Keratinocyte (primary cell): ENCODE data around the gene PRR9. TPM values are rescaled to one million over a fixed set of nuclear protein-coding genes. Genes with fewer than 3 reads are reported as not detected.

Experiments
- DNase-seq: peaks from one replicate; pipeline ENCODE4 v3.0.0-alpha.2; 2011; ENCODE audit warnings: low read depth, missing footprints, low spot score
- FAIRE-seq: peaks from 2 replicates; lab custom pipeline; 2011; peaks lifted over from hg19 to GRCh38; lab: Jason Lieb, UNC
- H2AFZ ChIP-seq: 2 replicates; pipeline ENCODE4 v1.6.0; 2012; ENCODE audit warnings: low read length, control low read depth, inconsistent platforms; ENCODE audit not compliant: control insufficient read depth
- H3K27ac ChIP-seq: 2 replicates; pipeline ENCODE4 v1.5.1; 2011; ENCODE audit warnings: low read length; ENCODE audit not compliant: control insufficient read depth, insufficient read depth
- H3K27me3 ChIP-seq: 3 replicates; pipeline ENCODE4 v1.6.0; 2011; ENCODE audit warnings: low read length; ENCODE audit not compliant: control insufficient read depth, insufficient read depth; ENCODE audit errors: extremely low read depth
- H3K36me3 ChIP-seq, 2 experiments: 2 replicates in 1 of 2; 3 replicates in 1 of 2; pipeline ENCODE4 v1.5.1; 2011; ENCODE audit warnings: low read length in 2 of 2, mild to moderate bottlenecking in 1 of 2; ENCODE audit not compliant: control insufficient read depth in 2 of 2, insufficient read depth in 2 of 2; ENCODE audit errors: extremely low read depth in 1 of 2
- H3K4me1 ChIP-seq: 3 replicates; pipeline ENCODE4 v1.5.1; 2011; ENCODE audit warnings: low read length; ENCODE audit not compliant: control insufficient read depth, insufficient read depth; ENCODE audit errors: extremely low read depth
- H3K4me2 ChIP-seq: 3 replicates; pipeline ENCODE4 v1.6.0; 2011; ENCODE audit warnings: low read depth, low read length; ENCODE audit not compliant: control insufficient read depth, insufficient read depth; ENCODE audit errors: extremely low read depth
- H3K4me3 ChIP-seq, 3 experiments: fragments of 200-600 bp in 1 of 3; sonication (generic) in 1 of 3; 2 replicates in 2 of 3; 3 replicates in 1 of 3; pipeline ENCODE4 v1.5.1; 2011 to 2016; ENCODE audit warnings: low read length in 3 of 3, mild to moderate bottlenecking in 3 of 3, control low read depth in 2 of 3, inconsistent platforms in 1 of 3, low read depth in 1 of 3, mixed read lengths in 1 of 3, mixed run types in 1 of 3, moderate library complexity in 1 of 3; ENCODE audit not compliant: control insufficient read depth in 2 of 3, insufficient read depth in 2 of 3; ENCODE audit errors: extremely low read depth in 1 of 3
- H3K79me2 ChIP-seq: 2 replicates; pipeline ENCODE4 v1.6.0; 2012; ENCODE audit warnings: low read length; ENCODE audit not compliant: control insufficient read depth, insufficient read depth
- H3K9ac ChIP-seq: 3 replicates; pipeline ENCODE4 v1.6.0; 2011; ENCODE audit warnings: low read length; ENCODE audit not compliant: control insufficient read depth, insufficient read depth; ENCODE audit errors: extremely low read depth
- H3K9me1 ChIP-seq: 3 replicates; pipeline ENCODE4 v1.6.0; 2011; ENCODE audit warnings: low read length; ENCODE audit not compliant: control insufficient read depth, insufficient read depth; ENCODE audit errors: extremely low read depth
- H3K9me3 ChIP-seq: 2 replicates; pipeline ENCODE4 v1.5.1; 2012; ENCODE audit warnings: low read depth, low read length; ENCODE audit not compliant: control insufficient read depth
- H4K20me1 ChIP-seq: 3 replicates; pipeline ENCODE4 v1.6.0; 2011; ENCODE audit warnings: low read length; ENCODE audit not compliant: control insufficient read depth, insufficient read depth; ENCODE audit errors: extremely low read depth
- CTCF ChIP-seq, 3 experiments: IDR thresholded peaks in 1 of 3; conservative IDR thresholded peaks in 1 of 3; optimal IDR thresholded peaks in 1 of 3; 2 replicates in 2 of 3; 3 replicates in 1 of 3; pipeline versions ENCODE3 to v1.5.1; 2011; ENCODE audit warnings: low read length in 3 of 3, mild to moderate bottlenecking in 3 of 3, moderate library complexity in 2 of 3, control low read depth in 1 of 3, inconsistent platforms in 1 of 3; ENCODE audit not compliant: insufficient read depth in 2 of 3; ENCODE audit errors: extremely low read depth in 1 of 3
- EZH2 ChIP-seq: IDR thresholded peaks from one replicate; pipeline ENCODE4 v1.6.1; 2012; ENCODE audit warnings: inconsistent platforms, mild to moderate bottlenecking, low read length, moderate library complexity
- dilution Hi-C: fragments of 300-500 bp; cut with MboI; formaldehyde crosslinking; loops from one replicate; pipeline ENCODE4 v1.7.0; 2020; ENCODE audit warnings: low sequenced_read_pairs; ENCODE audit not compliant: extremely low pct_ligation_motif_present
- polyA plus RNA-seq, 5 experiments: library from polyadenylated mRNA; depleted of rRNA in 3 of 5; stranded (reverse) in 3 of 5; stranded (forward) in 1 of 5; unstranded in 1 of 5; fragments of >200 nt; gene quantifications; 1 replicate in 1 of 5; 2 replicates in 3 of 5; 3 replicates in 1 of 5; pipeline versions ENCODE4 v1.2.1 to v1.2.3, GENCODE V29; 2011 to 2012; ENCODE audit warnings: missing spikeins in 2 of 5, low read depth in 1 of 5, low replicate concordance in 1 of 5

PRR9 gene
- polyA plus RNA-seq, 1 donor (not counting 4 experiments of a cell fraction or from before 2014, with no cell fraction given): 2.6 TPM

- no peak overlapping the region for H3K4me3 ChIP-seq
- H4K20me1 ChIP-seq: no peaks in the 10 kb centered on the region
- no peak for DNase-seq
- no peak overlapping the region for H3K4me2 ChIP-seq
- H3K9ac ChIP-seq: no peak overlapping the region
- H3K27ac ChIP-seq: no peak overlapping the region
- no peaks in the 10 kb centered on the region for H3K4me1 ChIP-seq
- no peak for FAIRE-seq
- H3K9me3 ChIP-seq: no peaks in the 10 kb centered on the region
- TF ChIP-seq CTCF (optimal IDR thresholded peaks at IDR 0.05 in 1 of 3, IDR thresholded peaks at IDR 0.05 in 1 of 3, conservative IDR thresholded peaks at IDR 0.05 in 1 of 3; ENCODE audit: extremely low read depth in 1 of 3, insufficient read depth in 2 of 3, low read length in 3 of 3): no peak
- TF ChIP-seq EZH2: no peak
- dilution Hi-C loops: loop anchor here (5.0 kb wide), 1 partner anchor 35 kb away; no protein-coding TSS in a partner anchor
- no peak overlapping the region for H2AFZ ChIP-seq
- H3K36me3 ChIP-seq: no peaks in the 10 kb centered on the region
- peaks cover 3% of the 10 kb centered on the region for H3K27me3 ChIP-seq
- no peaks in the 10 kb centered on the region for H3K9me1 ChIP-seq
- H3K79me2 ChIP-seq: no peaks in the 10 kb centered on the region
These were observed 15.2 kb downstream of the PRR9 start for GRCh38 chr1:153232553-153232952.

GRCh38 chr1:153233448-153233847, 16.1 kb downstream of the PRR9 start:
- Histone ChIP-seq H3K27ac (no peak overlapping the region), H3K4me2 (no peak overlapping the region)

More at GRCh38 chr1:153233448-153233847, 16.1 kb downstream of the PRR9 start:
- Histone ChIP-seq H4K20me1 (no peaks in the 10 kb centered on the region), H3K27me3 (peaks cover 3% of the 10 kb centered on the region), H2AFZ (no peak overlapping the region), H3K4me3 (no peak overlapping the region), H3K36me3 (no peaks in the 10 kb centered on the region), H3K9me3 (no peaks in the 10 kb centered on the region), H3K9me1 (no peaks in the 10 kb centered on the region), H3K79me2 (no peaks in the 10 kb centered on the region), H3K4me1 (no peaks in the 10 kb centered on the region), H3K9ac (no peak overlapping the region)
- DNase-seq (no peak), FAIRE-seq (no peak)
- TF ChIP-seq CTCF (optimal IDR thresholded peaks at IDR 0.05 in 1 of 3, IDR thresholded peaks at IDR 0.05 in 1 of 3, conservative IDR thresholded peaks at IDR 0.05 in 1 of 3; ENCODE audit: extremely low read depth in 1 of 3, insufficient read depth in 2 of 3, low read length in 3 of 3): no peak
- no peak for TF ChIP-seq EZH2
- dilution Hi-C loops: loop anchor here (5.0 kb wide), 1 partner anchor 36 kb away; no protein-coding TSS in a partner anchor
